GM18858 (cell line): Measurements from ENCODE around the gene DES.
"Not testable (repeated sequence)": the region's sequence is repeated elsewhere in the genome, so short reads cannot be mapped to it uniquely, and the experiment has no call there.

Experiments
- ATAC-seq: cut with Tn5 transposase; IDR thresholded peaks from one replicate; pipeline ENCODE4 v1.9.1; 2021; ENCODE audit not compliant: unreplicated experiment

Gene DES

DNA sequence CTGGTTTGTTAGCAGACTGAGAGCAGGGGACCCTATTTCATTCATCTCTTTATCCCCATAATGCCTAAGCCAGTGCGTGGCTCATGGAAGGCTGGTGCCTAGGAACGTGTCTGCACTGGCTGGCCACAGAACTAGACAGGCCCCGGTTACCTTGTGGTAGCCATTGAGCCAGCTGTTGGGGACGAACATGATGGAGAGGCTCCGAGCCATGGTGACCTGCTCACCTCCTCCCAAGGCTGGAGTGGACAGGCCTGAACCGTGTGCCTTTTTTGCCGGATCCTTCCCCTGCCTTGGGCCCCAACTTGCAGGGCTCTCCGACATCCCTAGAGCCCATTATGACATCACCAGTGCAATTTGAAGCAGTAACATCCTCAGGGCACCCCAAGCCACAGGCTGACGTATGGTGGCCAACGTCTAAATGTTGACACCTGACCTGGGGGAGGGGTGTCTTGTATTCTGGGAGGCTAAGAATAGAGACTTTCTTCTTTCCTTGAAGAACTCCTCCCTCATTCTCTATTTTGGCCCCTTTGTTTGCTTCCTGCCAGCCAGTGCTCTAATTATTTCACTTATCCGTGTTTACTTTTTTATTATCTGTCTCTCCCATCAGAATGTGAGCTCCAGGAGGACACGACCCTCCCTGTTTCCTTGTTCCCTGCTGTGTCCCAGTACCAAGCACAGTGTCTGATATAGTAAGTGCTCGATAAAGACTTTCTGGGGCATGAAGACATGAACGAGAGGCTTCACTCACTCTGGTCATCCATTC, 18.3 kb upstream of the DES start:
- no peak for ATAC-seq

DNA sequence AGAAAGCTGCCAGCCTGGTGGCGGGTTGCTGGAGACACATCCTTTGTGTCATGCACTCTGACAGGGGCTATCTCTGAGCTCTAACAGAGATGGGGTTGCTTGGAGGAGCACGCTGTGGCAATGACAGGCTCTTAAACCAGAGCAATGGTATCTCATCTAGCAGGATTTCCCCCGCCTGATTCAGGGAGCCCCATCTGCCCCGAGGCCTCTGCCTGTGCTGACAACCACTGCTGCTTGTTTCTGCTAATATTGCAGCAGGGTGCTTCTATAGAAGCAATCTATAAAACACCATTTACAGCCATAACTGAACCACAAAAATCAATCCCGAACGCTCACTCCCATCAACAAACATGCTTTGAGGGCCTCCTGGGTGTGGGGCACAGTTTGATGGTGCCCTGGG, 17.6 kb upstream of the DES start:
- no peak for ATAC-seq

DNA sequence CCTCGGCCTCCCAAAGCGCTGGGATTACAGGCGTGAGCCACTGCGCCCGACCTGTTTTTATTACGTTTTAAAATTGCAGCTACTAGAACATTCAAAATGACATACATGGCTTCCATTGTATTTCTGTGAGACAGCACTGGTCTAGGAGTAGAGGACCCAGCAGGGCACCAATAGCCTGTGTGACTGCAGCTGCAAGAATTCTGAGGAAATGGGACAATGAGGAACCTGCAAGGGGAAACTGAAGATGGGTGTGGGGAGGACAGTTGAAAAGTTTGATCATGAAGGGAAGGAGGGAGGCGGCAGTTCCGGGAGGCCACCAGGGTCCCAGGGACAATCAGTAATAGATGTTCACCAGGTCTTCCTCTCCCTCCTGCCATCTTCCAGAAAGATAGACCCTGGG, 16.6 kb upstream of the DES start:
- no peak for ATAC-seq

DNA sequence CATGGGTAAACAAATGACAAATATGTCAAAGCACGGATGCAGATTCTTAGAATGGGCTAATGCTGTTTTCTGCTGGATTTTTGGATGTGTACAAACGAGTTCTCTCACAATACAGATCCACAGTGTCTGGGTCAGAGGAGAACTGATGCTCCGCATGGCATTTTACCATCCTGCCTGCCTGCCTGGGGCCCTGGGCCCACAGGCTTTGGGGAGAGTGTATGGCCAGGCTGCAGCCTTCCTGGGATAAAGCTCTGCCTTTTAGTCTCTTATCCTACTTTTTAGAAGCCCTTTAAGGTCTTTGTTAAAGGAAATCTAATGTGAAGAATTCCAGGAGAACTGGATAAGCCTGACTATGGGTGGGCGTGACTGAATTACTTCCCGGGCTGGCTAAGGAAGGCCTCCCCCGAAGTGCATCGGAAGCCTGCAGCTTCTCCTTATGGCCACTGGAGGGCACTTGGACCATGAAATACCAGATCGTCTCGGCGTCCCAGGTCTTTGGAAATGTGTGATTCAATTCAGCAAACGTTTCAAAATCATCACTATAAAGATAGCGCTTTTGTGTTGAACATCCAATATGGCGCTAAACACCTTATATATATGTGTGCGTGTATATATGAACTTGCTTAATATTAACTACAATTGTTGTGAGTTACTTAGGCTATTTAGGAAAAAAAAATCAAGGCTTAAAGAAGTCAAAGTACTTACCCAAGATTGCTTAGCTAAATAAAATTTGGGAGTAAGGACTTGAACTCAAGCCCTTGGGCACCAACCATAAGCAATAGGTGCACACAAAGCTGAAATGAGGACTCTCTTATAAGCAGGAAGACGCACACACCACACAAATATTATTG, 15.3 kb upstream of the DES start:
- peak; percentile 62 for ATAC-seq

GRCh38 chr2:219403861-219404260, 14.3 kb upstream of the DES start:
- no peak for ATAC-seq

DNA sequence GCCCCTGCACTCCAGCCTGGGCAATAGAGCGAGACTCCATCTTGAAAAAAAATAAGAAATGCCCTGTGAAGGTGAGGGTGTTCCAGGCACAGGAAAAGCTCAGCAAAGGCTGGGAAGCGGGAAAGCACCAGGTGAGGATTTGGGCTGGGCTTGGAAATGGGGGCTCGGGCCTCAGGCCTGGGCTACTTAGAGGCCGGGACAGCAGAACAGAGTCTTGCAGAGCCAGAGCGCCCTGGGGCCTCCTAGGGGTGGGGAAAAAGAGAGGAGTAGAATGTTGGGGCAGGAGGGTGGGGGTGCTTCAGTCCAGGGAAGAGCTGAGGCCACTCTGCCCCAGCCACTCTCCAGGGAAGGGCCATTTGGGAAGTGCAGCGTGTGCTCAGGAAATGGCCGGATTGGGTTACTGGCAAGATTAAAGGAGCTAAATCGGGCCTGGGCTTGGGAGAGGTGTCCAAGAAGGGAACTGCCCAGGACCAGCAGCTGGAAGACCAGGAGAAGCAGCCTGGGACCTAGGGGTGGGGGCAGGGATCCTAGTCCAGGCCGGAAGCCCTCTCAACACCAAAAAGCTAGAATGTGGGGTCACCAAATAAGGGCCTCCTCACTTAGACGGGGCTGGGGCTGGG, 13.8 kb upstream of the DES start:
- no peak for ATAC-seq

- ATAC-seq, result no peak
Observed at GRCh38 chr2:219404954-219405353, 13.2 kb upstream of the DES start.

DNA sequence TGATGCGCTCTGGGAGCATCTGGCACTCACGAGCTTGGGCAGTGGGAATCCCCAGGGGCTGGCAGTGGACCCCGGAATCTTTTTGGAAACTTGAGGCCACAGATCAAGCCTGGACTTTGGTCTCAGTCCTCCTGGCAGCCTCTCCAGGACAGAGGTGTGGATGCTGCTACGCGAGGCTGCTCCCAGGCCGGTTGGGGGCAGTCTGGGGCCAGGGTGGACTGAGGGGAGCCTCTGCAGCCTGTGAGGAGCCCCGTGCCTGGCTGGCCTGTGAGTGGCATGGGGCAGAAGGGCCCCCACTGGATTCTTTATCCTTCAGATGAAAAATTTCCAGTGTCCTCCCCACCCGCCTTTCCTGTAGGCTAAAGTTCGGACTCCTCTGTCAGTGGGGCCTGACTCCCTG, 12.7 kb upstream of the DES start:
- no peak for ATAC-seq

DNA sequence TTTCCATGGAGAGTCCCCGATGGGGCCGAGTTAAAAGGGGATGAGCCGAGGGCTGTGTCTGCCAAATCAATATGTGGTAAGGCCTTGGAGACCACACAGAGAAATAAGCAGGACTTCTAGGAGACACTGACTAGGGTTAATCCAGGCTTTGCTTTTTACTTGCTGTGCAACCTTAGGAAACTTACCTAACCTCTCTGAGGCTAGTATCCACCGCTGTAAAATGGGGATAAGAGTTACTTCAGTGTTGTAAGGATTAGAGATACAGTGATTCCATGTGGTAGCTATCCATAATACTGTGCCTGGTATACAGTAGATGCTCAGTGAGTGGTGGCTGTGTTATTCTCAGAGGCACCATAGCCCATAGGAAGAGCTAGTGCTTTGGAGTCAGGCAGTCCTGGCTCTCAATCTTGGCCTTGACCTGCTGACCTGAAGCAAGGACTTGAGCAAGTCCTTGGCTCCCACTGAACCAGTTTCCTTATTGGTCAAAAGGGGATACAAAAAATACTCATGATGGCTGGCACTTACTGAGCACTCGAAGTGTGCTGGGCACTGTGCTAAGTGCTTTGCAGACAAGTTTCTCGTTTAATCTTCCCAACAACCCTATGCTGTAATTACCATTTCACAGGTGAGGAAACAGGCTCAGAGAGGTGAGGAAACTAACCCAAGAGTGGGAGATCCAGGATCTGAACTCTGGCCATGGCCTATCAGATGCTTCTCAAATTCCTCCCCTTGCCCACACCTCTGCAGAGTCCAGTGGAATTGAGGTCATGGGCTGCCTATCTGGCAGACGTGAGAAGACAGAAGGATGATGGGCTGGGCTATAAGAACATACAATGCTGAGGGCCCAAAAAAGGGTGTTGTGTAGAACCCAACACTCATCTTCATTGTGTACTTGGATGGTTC, 12.0 kb upstream of the DES start:
- ATAC-seq, result no peak

GRCh38 chr2:219406861-219407230, 11.3 kb upstream of the DES start:
- no peak for ATAC-seq

GRCh38 chr2:219407343-219407742, 10.8 kb upstream of the DES start:
- not testable (repeated sequence) for ATAC-seq

- ATAC-seq, result no peak
Observed at GRCh38 chr2:219408204-219408603, 10.0 kb upstream of the DES start.

DNA sequence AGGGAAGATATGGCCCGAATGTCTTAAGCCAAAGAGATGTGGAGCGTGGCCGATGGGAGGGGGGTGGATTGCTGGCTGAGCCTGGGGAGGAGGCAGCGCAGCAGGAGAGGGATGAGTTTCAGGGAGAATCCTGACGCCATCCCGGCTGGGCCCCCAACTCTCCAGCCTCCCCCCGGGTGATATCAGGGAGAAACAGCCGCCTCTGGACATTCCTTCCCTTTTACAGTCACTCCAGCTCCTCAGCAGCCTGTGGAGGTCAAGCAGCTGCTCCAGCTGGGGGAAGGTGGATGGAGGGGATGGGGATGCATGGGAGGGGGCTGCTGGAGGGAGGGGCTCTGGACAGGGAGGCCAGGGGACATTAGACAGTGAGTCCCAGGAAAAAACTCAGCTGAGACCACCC, 9.5 kb upstream of the DES start:
- ATAC-seq, result no peak

DNA sequence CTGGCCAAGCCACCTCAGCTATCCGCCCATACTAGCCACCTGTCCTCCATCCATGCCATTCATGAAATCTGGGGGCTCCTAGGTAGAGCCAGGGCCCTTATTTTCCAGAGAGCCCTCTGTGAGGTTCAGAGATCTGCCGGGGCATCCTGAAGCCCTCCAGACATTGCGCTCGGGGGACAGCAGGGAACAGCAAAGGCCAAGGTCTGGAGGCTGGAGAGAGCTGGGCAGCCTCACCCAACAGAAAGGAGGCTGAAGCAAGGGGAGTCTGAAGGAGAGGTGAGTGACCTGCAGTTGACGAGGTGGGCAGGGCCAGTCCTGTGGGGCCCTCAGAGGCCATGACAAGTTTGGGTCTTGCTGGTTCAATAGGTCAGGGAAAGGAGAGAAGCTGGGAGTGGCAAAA, 8.6 kb upstream of the DES start:
- no peak for ATAC-seq

DNA sequence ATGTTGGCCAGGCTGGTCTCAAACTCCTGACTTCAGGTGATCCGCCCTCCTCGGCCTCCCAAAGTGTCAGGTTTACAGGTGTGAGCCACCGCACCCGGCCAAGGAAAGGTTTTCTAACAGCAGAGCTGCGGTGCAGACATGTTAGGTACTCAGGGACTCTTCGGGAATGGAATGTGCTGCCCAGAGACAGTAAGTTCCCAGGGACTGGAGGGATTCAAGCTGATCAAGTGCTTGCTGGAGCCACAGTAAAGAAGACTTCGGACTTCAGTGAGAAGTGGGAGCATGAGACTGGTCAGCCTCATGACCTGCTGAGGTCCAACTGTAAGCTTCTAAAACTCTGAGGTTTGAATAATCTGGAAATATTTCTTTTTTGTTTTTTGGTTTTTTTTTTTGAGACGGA, 7.8 kb upstream of the DES start:
- ATAC-seq, result no peak

- no peak for ATAC-seq
Observed at GRCh38 chr2:219414857-219415256, 3.3 kb upstream of the DES start.

- no peak for ATAC-seq
Observed at GRCh38 chr2:219415580-219416234, 2.5 kb upstream of the DES start.

DNA sequence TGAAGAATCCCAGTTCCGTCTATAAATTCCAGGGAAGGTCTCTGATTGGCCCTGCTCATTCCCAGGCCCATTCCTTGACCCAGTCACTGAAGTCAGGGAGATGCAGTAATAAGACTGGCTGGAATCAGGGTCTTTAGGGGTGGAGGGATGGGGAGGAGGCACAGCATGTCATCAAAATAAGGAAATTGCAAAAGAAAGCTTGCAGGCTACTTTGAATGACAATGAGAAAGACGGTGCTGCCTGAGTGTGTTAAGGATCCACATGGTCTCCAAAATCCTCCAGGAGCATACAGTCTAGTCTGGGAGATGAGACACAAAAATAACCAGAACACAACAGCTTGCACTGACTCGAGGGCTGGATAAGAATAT, 2.0 kb upstream of the DES start:
- no peak for ATAC-seq

DNA sequence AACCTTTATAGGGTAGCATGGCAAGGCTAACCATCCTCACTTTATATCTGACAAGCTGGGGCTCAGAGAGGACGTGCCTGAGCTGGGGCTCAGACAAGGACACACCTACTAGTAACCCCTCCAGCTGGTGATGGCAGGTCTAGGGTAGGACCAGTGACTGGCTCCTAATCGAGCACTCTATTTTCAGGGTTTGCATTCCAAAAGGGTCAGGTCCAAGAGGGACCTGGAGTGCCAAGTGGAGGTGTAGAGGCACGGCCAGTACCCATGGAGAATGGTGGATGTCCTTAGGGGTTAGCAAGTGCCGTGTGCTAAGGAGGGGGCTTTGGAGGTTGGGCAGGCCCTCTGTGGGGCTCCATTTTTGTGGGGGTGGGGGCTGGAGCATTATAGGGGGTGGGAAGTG, 1.2 kb upstream of the DES start:
- ATAC-seq, result no peak

- ATAC-seq, result no peak
Observed at GRCh38 chr2:219417374-219417773, 803 bp upstream of the DES start.

DNA sequence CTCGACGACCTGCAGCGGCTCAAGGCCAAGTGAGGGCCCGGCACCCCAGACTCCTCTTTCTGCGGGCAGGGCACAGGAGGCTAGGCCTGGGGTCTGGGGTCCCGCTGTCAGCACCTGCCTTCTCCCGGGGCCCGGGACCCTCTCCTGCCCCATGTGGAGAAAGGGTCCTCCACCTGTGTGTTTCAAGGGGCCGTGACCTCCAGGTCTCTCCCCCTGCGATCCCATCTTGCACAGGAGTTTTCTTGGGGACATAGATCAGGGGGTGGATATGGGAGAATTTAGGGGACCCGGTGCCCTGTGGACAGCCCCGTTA, 791 bp downstream of the DES start:
- no peak for ATAC-seq
